Ascending aorta (tissue), 2 donors: ENCODE measurements around the gene SH3BGR. TPM values are rescaled to one million over a fixed set of nuclear protein-coding genes. Genes with fewer than 3 reads are reported as not detected.

ENCODE experiments used
- DNase-seq, 2 donors: peaks; one replicate each; pipeline ENCODE4 v3.0.0-alpha.2; 2019; ENCODE audit warnings: low spot score in 2 of 2
- H3K27ac ChIP-seq, 2 donors: fragments of 200-600 bp; sonication (generic); one replicate each; pipeline ENCODE4 v1.5.1; 2016 to 2017; ENCODE audit warnings: mild to moderate bottlenecking in 1 of 2
- H3K27me3 ChIP-seq: fragments of 200-600 bp; sonication (generic); one replicate; pipeline ENCODE4 v1.5.1; 2017
- H3K36me3 ChIP-seq, 2 donors: fragments of 200-600 bp; sonication (generic); one replicate each; pipeline ENCODE4 v1.5.1; 2016
- H3K4me1 ChIP-seq, 2 donors: fragments of 200-600 bp; sonication (generic); one replicate each; pipeline ENCODE4 v1.5.1; 2016 to 2017; ENCODE audit warnings: mild to moderate bottlenecking in 1 of 2
- H3K4me3 ChIP-seq, 2 donors: fragments of 200-600 bp; sonication (generic); one replicate each; pipeline ENCODE4 v1.5.1; 2016 to 2017; ENCODE audit warnings: mild to moderate bottlenecking in 1 of 2
- H3K9me3 ChIP-seq, 2 donors: fragments of 200-600 bp; sonication (generic); one replicate each; pipeline ENCODE4 v1.5.1; 2016
- CTCF ChIP-seq, 3 experiments: fragments of 200-600 bp in 2 of 3; fragments of 450-650 bp in 1 of 3; sonication (generic) in 2 of 3; IDR thresholded peaks; one replicate each; pipeline ENCODE4 v1.5.1; 2016 to 2019; ENCODE audit warnings: antibody characterized with exemption in 3 of 3, mild to moderate bottlenecking in 1 of 3, moderate library complexity in 1 of 3
- intact Hi-C: fragments of 100-400 bp; cut with DNase I; formaldehyde crosslinking; loops from one replicate; pipeline ENCODE4 v1.15.1; 2023
- total RNA-seq: library from RNA; depleted of rRNA; stranded (reverse); fragments of >200 nt; gene quantifications from one replicate; pipeline ENCODE4 v1.1.0, GENCODE V29; 2016

The SH3BGR gene
- total RNA-seq, 1 donor from 2014 or later, result not detected

GRCh38 chr21:39504230-39504629 is 52.5 kb downstream of the SH3BGR start:
- TF ChIP-seq CTCF (IDR thresholded peaks at IDR 0.05), result no peak
- Histone ChIP-seq H3K4me1 (no peaks in the 10 kb centered on the region), H3K27me3 (no peaks in the 10 kb centered on the region), H3K9me3 (no peaks in the 10 kb centered on the region), H3K36me3 (no peaks in the 10 kb centered on the region), H3K4me3 (no peak overlapping the region), H3K27ac (no peak overlapping the region)
- intact Hi-C loops, result no loop called here
- no peak for DNase-seq

GRCh38 chr21:39510240-39510639 is 58.5 kb downstream of the SH3BGR start:
- intact Hi-C loops, result loop anchor here (10.0 kb wide), 1 partner anchor 615 kb away; no protein-coding TSS in a partner anchor
- Histone ChIP-seq H3K4me1 (no peaks in the 10 kb centered on the region), H3K27ac (no peak overlapping the region), H3K4me3 (no peak overlapping the region), H3K36me3 (no peaks in the 10 kb centered on the region), H3K9me3 (no peaks in the 10 kb centered on the region), H3K27me3 (no peaks in the 10 kb centered on the region)
- TF ChIP-seq CTCF (IDR thresholded peaks at IDR 0.05), result no peak
- DNase-seq, result no peak

- no peaks in the 10 kb centered on the region for H3K27me3 ChIP-seq
- no peak overlapping the region for H3K4me3 ChIP-seq
- no peaks in the 10 kb centered on the region for H3K4me1 ChIP-seq
- no peaks in the 10 kb centered on the region for H3K36me3 ChIP-seq
- no peak overlapping the region for H3K27ac ChIP-seq
- no peak for DNase-seq
- intact Hi-C loops, result loop anchor here (10.0 kb wide), 1 partner anchor 614 kb away; no protein-coding TSS in a partner anchor
- H3K9me3 ChIP-seq, result no peaks in the 10 kb centered on the region
- TF ChIP-seq CTCF (IDR thresholded peaks at IDR 0.05), result no peak
These were observed 59.3 kb downstream of the SH3BGR start for GRCh38 chr21:39511102-39511501.

GRCh38 chr21:39513735-39514134 is 62.0 kb downstream of the SH3BGR start:
- Histone ChIP-seq H3K27me3 (no peaks in the 10 kb centered on the region), H3K4me1 (no peaks in the 10 kb centered on the region), H3K4me3 (no peak overlapping the region), H3K27ac (no peak overlapping the region), H3K9me3 (no peaks in the 10 kb centered on the region), H3K36me3 (no peaks in the 10 kb centered on the region)
- intact Hi-C loops, result loop anchor here (10.0 kb wide), 1 partner anchor 611 kb away; no protein-coding TSS in a partner anchor
- DNase-seq, result no peak
- no peak for TF ChIP-seq CTCF (IDR thresholded peaks at IDR 0.05)

- Histone ChIP-seq H3K4me1 (no peaks in the 10 kb centered on the region), H3K36me3 (no peaks in the 10 kb centered on the region), H3K27ac (no peak overlapping the region), H3K27me3 (no peaks in the 10 kb centered on the region), H3K9me3 (no peaks in the 10 kb centered on the region), H3K4me3 (no peak overlapping the region)
- no peak for TF ChIP-seq CTCF (IDR thresholded peaks at IDR 0.05)
- no peak for DNase-seq
- intact Hi-C loops, result loop anchor here (10.0 kb wide), 1 partner anchor 609 kb away; no protein-coding TSS in a partner anchor
These were observed 64.1 kb downstream of the SH3BGR start for GRCh38 chr21:39515684-39516472.
